Measurements from ENCODE around the gene CRK.

- TF ChIP-seq CTCF (IDR thresholded peaks at IDR 0.05) (no peak), POLR2A (IDR thresholded peaks at IDR 0.05) (no peak), POLR2AphosphoS5 (IDR thresholded peaks at IDR 0.05; ENCODE audit: insufficient read depth in 1 of 2, low read depth in 1 of 2) (no peak)
These were observed 35.1 kb downstream of the CRK start for GRCh38 chr17:1420981-1421380.
